HepG2 (cell line): Measurements from ENCODE around the gene OR10R2.

Experiments used
- ATF3 ChIP-seq: sonication (generic); formaldehyde crosslinking; IDR thresholded peaks from 2 replicates; pipeline ENCODE4 v1.4.0; 2020; ENCODE audit warnings: missing genetic modification reagents
- CBFB ChIP-seq: sonication (generic); formaldehyde crosslinking; IDR thresholded peaks from 2 replicates; pipeline ENCODE4 v1.4.0; 2020; ENCODE audit warnings: missing genetic modification reagents
- CTCF ChIP-seq: sonication (generic); formaldehyde crosslinking; IDR thresholded peaks from 2 replicates; pipeline ENCODE4 v1.5.0; 2020; ENCODE audit warnings: mild to moderate bottlenecking, missing genetic modification reagents, moderate library complexity
- DNMT3B ChIP-seq: conservative IDR thresholded peaks from 2 replicates; pipeline ENCODE4 v1.6.1; 2016; ENCODE audit warnings: missing biosample characterization, control low read depth
- EZH2 ChIP-seq: conservative IDR thresholded peaks from 2 replicates; pipeline ENCODE4 v1.6.1; 2012; ENCODE audit warnings: mild to moderate bottlenecking, low read depth, low read length, moderate library complexity
- MTA3 ChIP-seq: sonication (generic); formaldehyde crosslinking; IDR thresholded peaks from 2 replicates; pipeline ENCODE4 v1.4.0; 2020; ENCODE audit warnings: missing genetic modification reagents
- NCOA2 ChIP-seq: sonication (generic); formaldehyde crosslinking; IDR thresholded peaks from 2 replicates; pipeline ENCODE4 v1.8.0; 2022; ENCODE audit warnings: inconsistent platforms
- POLR2AphosphoS5 ChIP-seq: IDR thresholded peaks from 2 replicates; pipeline ENCODE4 v1.6.1; 2012; ENCODE audit warnings: low read depth, low read length
- ZC3H4 ChIP-seq: sonication (generic); formaldehyde crosslinking; IDR thresholded peaks from 2 replicates; pipeline ENCODE4 v1.4.0; 2020; ENCODE audit warnings: missing genetic modification reagents, borderline replicate concordance

- TF ChIP-seq NCOA2 (CRISPR knock-in tag) (no peak), POLR2AphosphoS5 (no peak), CTCF (CRISPR knock-in tag) (no peak), ZC3H4 (CRISPR knock-in tag) (no peak), ATF3 (CRISPR knock-in tag) (no peak), CBFB (CRISPR knock-in tag) (no peak), EZH2 (no peak), MTA3 (CRISPR knock-in tag) (no peak), DNMT3B (CRISPR knock-in tag) (no peak)
These were observed 44.9 kb downstream of the OR10R2 start for GRCh38 chr1:158516966-158517365.
